ENCODE measurements around the gene CHP1. TPM values are rescaled to one million over a fixed set of nuclear protein-coding genes. Genes with fewer than 3 reads are reported as not detected.
"Not testable (repeated sequence)": the region's sequence is repeated elsewhere in the genome, so short reads cannot be mapped to it uniquely, and the experiment has no call there.

Gene CHP1
- total RNA-seq, 4 donors from 2014 or later = 103 to 187 (median 166) TPM

- H3K27me3 ChIP-seq = no peaks in the 10 kb centered on the region
- no peak overlapping the region for H3K27ac ChIP-seq
- H3K9me3 ChIP-seq = no peaks in the 10 kb centered on the region
- TF ChIP-seq CTCF (IDR thresholded peaks at IDR 0.05) (no peak), POLR2AphosphoS5 (IDR thresholded peaks at IDR 0.05) (no peak), POLR2A (IDR thresholded peaks at IDR 0.05) (no peak), EP300 (IDR thresholded peaks at IDR 0.05) (no peak)
- no peak for DNase-seq (ENCODE audit: low spot score in 2 of 2)
- 71% methylated on average over 1 of the region's 1 CpG for WGBS
- H3K36me3 ChIP-seq = peaks cover 30% of the 10 kb centered on the region
- H3K4me1 ChIP-seq = no peaks in the 10 kb centered on the region
- H3K4me3 ChIP-seq = no peak overlapping the region
Measured at GRCh38 chr15:41301587-41301986, 70.5 kb downstream of the CHP1 start.

- no peak for TF ChIP-seq CTCF (IDR thresholded peaks at IDR 0.05)
- no peak for TF ChIP-seq POLR2A (IDR thresholded peaks at IDR 0.05)
- no peak for TF ChIP-seq POLR2AphosphoS5 (IDR thresholded peaks at IDR 0.05)
- no peak for TF ChIP-seq EP300 (IDR thresholded peaks at IDR 0.05)
- 88% methylated on average over 3 of the region's 3 CpGs for WGBS
Measured at GRCh38 chr15:41304149-41304770, 73.2 kb downstream of the CHP1 start.

GRCh38 chr15:41307679-41308078, 76.6 kb downstream of the CHP1 start:
- H3K9me3 ChIP-seq = no peaks in the 10 kb centered on the region
- H3K4me3 ChIP-seq = no peak overlapping the region
- peaks cover 5% of the 10 kb centered on the region for H3K36me3 ChIP-seq
- H3K27me3 ChIP-seq = no peaks in the 10 kb centered on the region
- TF ChIP-seq CTCF (IDR thresholded peaks at IDR 0.05) (no peak), EP300 (IDR thresholded peaks at IDR 0.05) (no peak), POLR2AphosphoS5 (IDR thresholded peaks at IDR 0.05) (no peak), POLR2A (IDR thresholded peaks at IDR 0.05) (no peak)
- WGBS = 86% methylated on average over 5 of the region's 5 CpGs
- no peak for DNase-seq (ENCODE audit: low spot score in 2 of 2)
- H3K4me1 ChIP-seq = no peaks in the 10 kb centered on the region
- no peak overlapping the region for H3K27ac ChIP-seq

More at GRCh38 chr15:41304149-41304770, 73.2 kb downstream of the CHP1 start:
- H3K27ac ChIP-seq = no peak overlapping the region
- H3K9me3 ChIP-seq = no peaks in the 10 kb centered on the region
- H3K36me3 ChIP-seq = peaks cover 4% of the 10 kb centered on the region
- H3K4me3 ChIP-seq = no peak overlapping the region
- DNase-seq (ENCODE audit: low spot score in 2 of 2) = no peak
- no peaks in the 10 kb centered on the region for H3K4me1 ChIP-seq
- H3K27me3 ChIP-seq = no peaks in the 10 kb centered on the region

- no peaks in the 10 kb centered on the region for H3K9me3 ChIP-seq
- H3K4me3 ChIP-seq = no peak overlapping the region
- H3K4me1 ChIP-seq = no peaks in the 10 kb centered on the region
- no peak for DNase-seq (ENCODE audit: low spot score in 2 of 2)
- WGBS = 95% methylated on average over 2 of the region's 2 CpGs
- TF ChIP-seq POLR2A (IDR thresholded peaks at IDR 0.05) (no peak), CTCF (IDR thresholded peaks at IDR 0.05) (no peak), EP300 (IDR thresholded peaks at IDR 0.05) (no peak), POLR2AphosphoS5 (IDR thresholded peaks at IDR 0.05) (no peak)
- H3K27ac ChIP-seq = no peak overlapping the region
- peaks cover 5% of the 10 kb centered on the region for H3K36me3 ChIP-seq
- H3K27me3 ChIP-seq = no peaks in the 10 kb centered on the region
Measured at GRCh38 chr15:41309226-41309905, 78.3 kb downstream of the CHP1 start.

- H3K27me3 ChIP-seq; H3K9me3 ChIP-seq; H3K4me3 ChIP-seq; DNase-seq (ENCODE audit: low spot score in 2 of 2); H3K27ac ChIP-seq; H3K4me1 ChIP-seq; H3K36me3 ChIP-seq: not testable (repeated sequence)
- WGBS = 96% methylated on average over 20 of the region's 39 CpGs
Measured at GRCh38 chr15:41320805-41321330, 89.8 kb downstream of the CHP1 start.
